Activated T-helper 9 cell treated with anti-CD3 and anti-CD28 coated beads, Interleukin-2, amount 50 U/mL, for 16 hours (primary cell): ENCODE results near the gene CNOT6.
"Not testable (repeated sequence)": the region's sequence is repeated elsewhere in the genome, so short reads cannot be mapped to it uniquely, and the experiment has no call there.

ENCODE experiments used
- DNase-seq: peaks from one replicate; pipeline ENCODE4 v3.0.0-alpha.2; 2020; ENCODE audit warnings: low read depth

CNOT6 gene

GRCh38 chr5:180519098-180519497 lies 24.9 kb downstream of the CNOT6 start:
- DNase-seq = no peak

GRCh38 chr5:180521101-180521500 lies 26.9 kb downstream of the CNOT6 start:
- no peak for DNase-seq

GRCh38 chr5:180521591-180521990 lies 27.4 kb downstream of the CNOT6 start:
- DNase-seq = no peak

- DNase-seq = no peak
These were observed 28.2 kb downstream of the CNOT6 start for GRCh38 chr5:180522330-180522729.

- no peak for DNase-seq
These were observed 29.7 kb downstream of the CNOT6 start for GRCh38 chr5:180523629-180524466.

GRCh38 chr5:180525399-180525798 lies 31.2 kb downstream of the CNOT6 start:
- DNase-seq = no peak

- DNase-seq = no peak
These were observed 32.1 kb downstream of the CNOT6 start for GRCh38 chr5:180526269-180526668.

- no peak for DNase-seq
These were observed 33.5 kb downstream of the CNOT6 start for GRCh38 chr5:180527659-180528058.

- DNase-seq = not testable (repeated sequence)
These were observed 36.9 kb downstream of the CNOT6 start for GRCh38 chr5:180531036-180531585.

GRCh38 chr5:180532268-180532667 lies 38.1 kb downstream of the CNOT6 start:
- no peak for DNase-seq

GRCh38 chr5:180533845-180534244 lies 39.7 kb downstream of the CNOT6 start:
- no peak for DNase-seq

- DNase-seq = no peak
These were observed 41.4 kb downstream of the CNOT6 start for GRCh38 chr5:180535573-180535972.

GRCh38 chr5:180540050-180540694 lies 46.0 kb downstream of the CNOT6 start:
- DNase-seq = no peak

- no peak for DNase-seq
These were observed 47.5 kb downstream of the CNOT6 start for GRCh38 chr5:180541710-180542109.

- DNase-seq = no peak
These were observed 51.1 kb downstream of the CNOT6 start for GRCh38 chr5:180545248-180545647.

- DNase-seq = no peak
These were observed 54.4 kb downstream of the CNOT6 start for GRCh38 chr5:180548563-180548962.

- DNase-seq = no peak
These were observed 59.4 kb downstream of the CNOT6 start for GRCh38 chr5:180553530-180553929.

- DNase-seq = no peak
These were observed 61.2 kb downstream of the CNOT6 start for GRCh38 chr5:180555168-180555921.

- no peak for DNase-seq
These were observed 63.1 kb downstream of the CNOT6 start for GRCh38 chr5:180557217-180557809.

GRCh38 chr5:180558232-180558631 lies 64.1 kb downstream of the CNOT6 start:
- no peak for DNase-seq

- no peak for DNase-seq
These were observed 69.8 kb downstream of the CNOT6 start for GRCh38 chr5:180563994-180564393.

- no peak for DNase-seq
These were observed 74.7 kb downstream of the CNOT6 start for GRCh38 chr5:180568914-180569313.
